Liver (tissue), 9 donors: Measurements from ENCODE around the gene DPP4. TPM values are rescaled to one million over a fixed set of nuclear protein-coding genes. Genes with fewer than 3 reads are reported as not detected.

Experiments
- DNase-seq: peaks from one replicate; pipeline ENCODE4 v3.0.0-alpha.2; 2017; ENCODE audit warnings: low spot score
- H3K27ac ChIP-seq, 2 donors: one replicate each; pipeline ENCODE4 v1.7.0; 2013; ENCODE audit warnings: inconsistent platforms in 2 of 2, low read length in 2 of 2, control low read depth in 1 of 2, low read depth in 1 of 2, mild to moderate bottlenecking in 1 of 2
- H3K27me3 ChIP-seq, 4 donors: one replicate each; pipeline versions ENCODE4 v1.6.1 to v1.7.0; 2013; ENCODE audit warnings: low read length in 3 of 4, inconsistent platforms in 1 of 4, mild to moderate bottlenecking in 1 of 4, moderate library complexity in 1 of 4; ENCODE audit not compliant: control insufficient read depth in 4 of 4, insufficient read depth in 4 of 4
- H3K36me3 ChIP-seq, 4 donors: one replicate each; pipeline versions ENCODE4 v1.6.1 to v1.7.0; 2013; ENCODE audit warnings: low read length in 3 of 4, mild to moderate bottlenecking in 3 of 4, low read depth in 1 of 4, moderate library complexity in 1 of 4; ENCODE audit not compliant: control insufficient read depth in 4 of 4, insufficient read depth in 3 of 4
- H3K4me1 ChIP-seq, 4 donors: one replicate each; pipeline versions ENCODE4 v1.6.1 to v1.7.0; 2013; ENCODE audit warnings: low read length in 3 of 4, mild to moderate bottlenecking in 3 of 4, moderate library complexity in 1 of 4; ENCODE audit not compliant: control insufficient read depth in 4 of 4, insufficient read depth in 4 of 4
- H3K4me3 ChIP-seq, 3 donors: one replicate each; pipeline versions ENCODE4 v1.6.1 to v1.7.0; 2013; ENCODE audit warnings: low read length in 3 of 3, control low read depth in 1 of 3, low read depth in 1 of 3, mild to moderate bottlenecking in 1 of 3
- H3K9ac ChIP-seq, 2 donors: one replicate each; pipeline ENCODE4 v1.7.0; 2013; ENCODE audit warnings: low read length in 2 of 2, mild to moderate bottlenecking in 2 of 2, moderate library complexity in 2 of 2, control low read depth in 1 of 2, low read depth in 1 of 2
- H3K9me3 ChIP-seq, 4 donors: one replicate each; pipeline versions ENCODE4 v1.6.1 to v1.7.0; 2013; ENCODE audit warnings: low read length in 3 of 4; ENCODE audit not compliant: control insufficient read depth in 4 of 4
- CTCF ChIP-seq: fragments of 150-350 bp; IDR thresholded peaks from 2 replicates; pipeline ENCODE4 v1.5.1; 2017; ENCODE audit warnings: improper control_type of control experiment, low read depth, low read length; ENCODE audit not compliant: missing input control
- EGR1 ChIP-seq, 2 donors: IDR thresholded peaks; 2 replicates each; pipeline ENCODE4 v1.6.1; 2016 to 2018; ENCODE audit warnings: antibody characterized with exemption in 2 of 2, low read depth in 2 of 2
- FOXA2 ChIP-seq: IDR thresholded peaks from 2 replicates; pipeline ENCODE4 v1.6.1; 2016; ENCODE audit warnings: antibody characterized with exemption
- GABPA ChIP-seq, 2 donors: IDR thresholded peaks in 1 of 2; conservative IDR thresholded peaks in 1 of 2; 2 replicates each; pipeline ENCODE4 v1.6.1; 2016; ENCODE audit warnings: antibody characterized with exemption in 2 of 2, mild to moderate bottlenecking in 1 of 2, moderate library complexity in 1 of 2
- HNF4A ChIP-seq, 2 donors: conservative IDR thresholded peaks; 2 replicates each; pipeline ENCODE4 v1.6.1; 2016; ENCODE audit warnings: antibody characterized with exemption in 2 of 2, mild to moderate bottlenecking in 2 of 2
- HNF4G ChIP-seq: IDR thresholded peaks from 2 replicates; pipeline ENCODE4 v1.6.1; 2016; ENCODE audit warnings: antibody characterized with exemption
- JUND ChIP-seq, 2 donors: IDR thresholded peaks; 2 replicates each; pipeline ENCODE4 v1.6.1; 2016; ENCODE audit warnings: antibody characterized with exemption in 2 of 2
- MAX ChIP-seq: IDR thresholded peaks from 2 replicates; pipeline ENCODE4 v1.6.1; 2016; ENCODE audit warnings: antibody characterized with exemption
- NR2F2 ChIP-seq: IDR thresholded peaks from 2 replicates; pipeline ENCODE4 v1.6.1; 2016; ENCODE audit warnings: antibody characterized with exemption
- RAD21 ChIP-seq, 2 donors: IDR thresholded peaks; 2 replicates each; pipeline ENCODE4 v1.6.1; 2016; ENCODE audit warnings: antibody characterized with exemption in 2 of 2, mild to moderate bottlenecking in 2 of 2
- RXRA ChIP-seq, 2 donors: IDR thresholded peaks; 2 replicates each; pipeline ENCODE4 v1.6.1; 2017 to 2018; ENCODE audit warnings: antibody characterized with exemption in 2 of 2, mild to moderate bottlenecking in 1 of 2
- SP1 ChIP-seq: IDR thresholded peaks from 2 replicates; pipeline ENCODE4 v1.6.1; 2018; ENCODE audit warnings: antibody characterized with exemption, mild to moderate bottlenecking
- TAF1 ChIP-seq: conservative IDR thresholded peaks from 2 replicates; pipeline ENCODE4 v1.6.1; 2016; ENCODE audit warnings: antibody characterized with exemption, mild to moderate bottlenecking
- YY1 ChIP-seq: IDR thresholded peaks from 2 replicates; pipeline ENCODE4 v1.6.1; 2016; ENCODE audit warnings: antibody characterized with exemption, mild to moderate bottlenecking
- WGBS: extraction: QIAGEN DNeasy Blood & Tissue Kit; methylation state at CpG from one replicate; pipeline ENCODE4 v1.1.7; 2013; 5-methylcytosine and 5-hydroxymethylcytosine counted together
- polyA plus RNA-seq, 2 donors: library from polyadenylated mRNA; stranded (reverse) in 1 of 2; unstranded in 1 of 2; fragments of 200-250 nt in 1 of 2; fragments of >200 nt in 1 of 2; fragmentation: Nextera tagmentation in 1 of 2; extraction: Ambion mirVana in 1 of 2; gene quantifications; one replicate each; pipeline versions ENCODE4 v1.2.1 to v1.2.3, GENCODE V29; 2013 to 2015
- total RNA-seq, 2 donors: library from RNA; depleted of rRNA; stranded (reverse); fragments of >200 nt; gene quantifications; one replicate each; pipeline ENCODE4 v1.2.3, GENCODE V29; 2014
- TF ChIP-seq, protein P1 (sequence below): IDR thresholded peaks from 2 replicates; pipeline ENCODE4 v1.6.1; 2016; ENCODE audit warnings: antibody characterized with exemption
- TF ChIP-seq, protein P2 (sequence below): IDR thresholded peaks from 2 replicates; pipeline ENCODE4 v1.6.1; 2016; ENCODE audit warnings: antibody characterized with exemption
- donor health status: healthy.
- donor health status: healthy.
- donor health status: healthy.
- donor health status: healthy.
- donor health status: healthy.

Gene DPP4
- total and polyA plus RNA-seq, 4 donors = 9.6 to 30.1 (median 13.5) TPM

DNA sequence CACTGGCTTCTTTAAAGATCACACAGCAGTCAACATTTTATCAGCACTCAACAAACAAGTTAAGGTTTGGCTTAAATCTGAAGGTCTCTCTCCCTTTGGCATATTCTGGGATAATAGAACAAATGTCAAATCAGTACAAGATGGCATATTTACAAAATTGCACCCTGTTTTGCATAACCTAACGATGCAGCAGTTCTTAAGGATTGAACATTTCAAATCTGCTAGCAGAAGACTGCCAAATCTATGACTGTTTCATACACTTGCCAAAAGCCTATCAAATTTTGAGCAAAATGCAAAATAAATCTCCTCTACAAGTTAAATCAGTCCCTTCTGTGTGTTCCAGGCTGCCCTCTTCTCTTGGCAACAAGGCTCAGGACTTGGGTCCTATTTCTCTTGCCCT is 73.6 kb downstream of the DPP4 start:
- Histone ChIP-seq H3K4me3 (no peak overlapping the region), H3K9ac (no peak overlapping the region), H3K27ac (no peak overlapping the region), H3K36me3 (peaks cover 0 to 2% (median under 1%) of the 10 kb centered on the region in 4 donors), H3K9me3 (no peaks in the 10 kb centered on the region), H3K27me3 (no peaks in the 10 kb centered on the region), H3K4me1 (peaks cover 0 to 3% (median 0%) of the 10 kb centered on the region in 4 donors)
- WGBS = 97% methylated on average over 1 of the region's 1 CpG
- DNase-seq = no peak
- TF ChIP-seq MAX = no peak
- TF ChIP-seq SP1 = no peak
- no peak for TF ChIP-seq CTCF
- TF ChIP-seq TAF1 = no peak
- no peak for TF ChIP-seq NR2F2
- no peak for TF ChIP-seq HNF4A (conservative IDR thresholded peaks at IDR 0.05)
- TF ChIP-seq FOXA2 = no peak
- TF ChIP-seq RAD21 (IDR thresholded peaks at IDR 0.05) = no peak
- no peak for TF ChIP-seq YY1
- no peak for TF ChIP-seq HNF4G
- TF ChIP-seq JUND (IDR thresholded peaks at IDR 0.05) = no peak
- TF ChIP-seq GABPA (IDR thresholded peaks at IDR 0.05 in 1 of 2, conservative IDR thresholded peaks at IDR 0.05 in 1 of 2) = no peak

GRCh38 chr2:161999321-161999720 is 74.7 kb downstream of the DPP4 start:
- Histone ChIP-seq H3K9ac (no peak overlapping the region), H3K36me3 (peaks cover 0 to 4% (median under 1%) of the 10 kb centered on the region in 4 donors), H3K9me3 (no peaks in the 10 kb centered on the region), H3K27ac (no peak overlapping the region), H3K4me3 (no peak overlapping the region), H3K4me1 (peaks cover 0 to 3% (median 0%) of the 10 kb centered on the region in 4 donors), H3K27me3 (no peaks in the 10 kb centered on the region)
- whole genome bisulfite sequencing = 81% methylated on average over 6 of the region's 6 CpGs
- TF ChIP-seq SP1 = no peak
- TF ChIP-seq, protein P1, sequence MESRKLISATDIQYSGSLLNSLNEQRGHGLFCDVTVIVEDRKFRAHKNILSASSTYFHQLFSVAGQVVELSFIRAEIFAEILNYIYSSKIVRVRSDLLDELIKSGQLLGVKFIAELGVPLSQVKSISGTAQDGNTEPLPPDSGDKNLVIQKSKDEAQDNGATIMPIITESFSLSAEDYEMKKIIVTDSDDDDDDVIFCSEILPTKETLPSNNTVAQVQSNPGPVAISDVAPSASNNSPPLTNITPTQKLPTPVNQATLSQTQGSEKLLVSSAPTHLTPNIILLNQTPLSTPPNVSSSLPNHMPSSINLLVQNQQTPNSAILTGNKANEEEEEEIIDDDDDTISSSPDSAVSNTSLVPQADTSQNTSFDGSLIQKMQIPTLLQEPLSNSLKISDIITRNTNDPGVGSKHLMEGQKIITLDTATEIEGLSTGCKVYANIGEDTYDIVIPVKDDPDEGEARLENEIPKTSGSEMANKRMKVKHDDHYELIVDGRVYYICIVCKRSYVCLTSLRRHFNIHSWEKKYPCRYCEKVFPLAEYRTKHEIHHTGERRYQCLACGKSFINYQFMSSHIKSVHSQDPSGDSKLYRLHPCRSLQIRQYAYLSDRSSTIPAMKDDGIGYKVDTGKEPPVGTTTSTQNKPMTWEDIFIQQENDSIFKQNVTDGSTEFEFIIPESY = no peak
- no peak for TF ChIP-seq HNF4A (conservative IDR thresholded peaks at IDR 0.05)
- TF ChIP-seq, protein P2, sequence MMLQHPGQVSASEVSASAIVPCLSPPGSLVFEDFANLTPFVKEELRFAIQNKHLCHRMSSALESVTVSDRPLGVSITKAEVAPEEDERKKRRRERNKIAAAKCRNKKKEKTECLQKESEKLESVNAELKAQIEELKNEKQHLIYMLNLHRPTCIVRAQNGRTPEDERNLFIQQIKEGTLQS = no peak
- TF ChIP-seq NR2F2 = no peak
- TF ChIP-seq FOXA2 = no peak
- TF ChIP-seq HNF4G = no peak
- TF ChIP-seq RXRA (IDR thresholded peaks at IDR 0.05) = no peak
- no peak for TF ChIP-seq RAD21 (IDR thresholded peaks at IDR 0.05)
- TF ChIP-seq EGR1 (IDR thresholded peaks at IDR 0.05; ENCODE audit: low read depth in 2 of 2) = no peak
- no peak for TF ChIP-seq JUND (IDR thresholded peaks at IDR 0.05)
- TF ChIP-seq CTCF = no peak
- TF ChIP-seq MAX = no peak
- no peak for TF ChIP-seq YY1
- no peak for DNase-seq
